HCT116 (cell line): Measurements from ENCODE around the gene BRINP1. TPM values are rescaled to one million over a fixed set of nuclear protein-coding genes. Genes with fewer than 3 reads are reported as not detected.

Source experiments
- ATAC-seq: fragments of 200-7000 bp; cut with Tn5 transposase; 2 replicates; pipeline ENCODE4 v1.9.1; 2020; ENCODE audit warnings: mild to moderate bottlenecking, moderate library complexity
- BruUV-seq: library from RNA; stranded (reverse); fragments of 400-500 nt; replicated peaks from 2 replicates; lab custom pipeline; 2021; lab: Mats Ljungman, UMichigan
- CTCF ChIA-PET: fragments of 300-600 bp; sonication (Branson Sonifier 250); formaldehyde crosslinking; loops from one replicate; lab custom pipeline; 2021; ENCODE audit warnings: antibody characterized with exemption; lab: Charles Lee
- POLR2A ChIA-PET: fragments of 300-600, 350-600 bp; sonication (Branson Sonifier 250); formaldehyde crosslinking; loops from one replicate; lab custom pipeline; 2021; ENCODE audit warnings: antibody characterized with exemption; lab: Charles Lee
- RAD21 ChIA-PET, 2 experiments: fragments of 300-600 bp; sonication (Branson Sonifier 250); formaldehyde crosslinking; loops; one replicate each; lab custom pipeline; 2023; ENCODE audit warnings: low total read pairs in 2 of 2; ENCODE audit not compliant: uncharacterized antibody in 2 of 2, unreplicated experiment in 2 of 2, low non-redundant PET in 1 of 2; lab: Charles Lee
- DNase-seq: peaks from one replicate; pipeline ENCODE4 v3.0.0-alpha.2; 2010; ENCODE audit warnings: low read depth, low spot score
- H2AFZ ChIP-seq: fragments of 200-600 bp; shearing (Covaris generic), sonication (generic); 2 replicates; pipeline ENCODE4 v1.6.1; 2017; ENCODE audit warnings: low read depth, mixed run types, mixed read lengths, antibody characterized with exemption, low read length; ENCODE audit not compliant: poor library complexity, severe bottlenecking
- H3K27ac ChIP-seq: 2 replicates; pipeline ENCODE4 v1.5.1; 2012; ENCODE audit warnings: low read depth, low read length
- H3K27me3 ChIP-seq: fragments of 200-600 bp; sonication (generic); 2 replicates; pipeline ENCODE4 v1.6.1; 2016; ENCODE audit warnings: mixed run types, low read length, mixed read lengths; ENCODE audit not compliant: insufficient read depth
- H3K36me3 ChIP-seq, 2 experiments: fragments of 200-500 bp in 1 of 2; fragments of 200-600 bp in 1 of 2; sonication (Bioruptor generic) in 1 of 2; sonication (generic) in 1 of 2; 2 replicates each; pipeline versions ENCODE4 v1.5.1 to v1.6.1; 2014 to 2016; ENCODE audit warnings: low read length in 2 of 2, inconsistent platforms in 1 of 2, mixed read lengths in 1 of 2, mixed run types in 1 of 2; ENCODE audit not compliant: insufficient read depth in 2 of 2, control insufficient read depth in 1 of 2
- H3K4me1 ChIP-seq, 2 experiments: fragments of 200-600 bp in 1 of 2; sonication (generic) in 1 of 2; 2 replicates each; pipeline versions ENCODE4 v1.5.1 to v1.6.1; 2012 to 2017; ENCODE audit warnings: low read length in 2 of 2, inconsistent platforms in 1 of 2, mild to moderate bottlenecking in 1 of 2, mixed read lengths in 1 of 2, mixed run types in 1 of 2, moderate library complexity in 1 of 2; ENCODE audit not compliant: insufficient read depth in 2 of 2, control insufficient read depth in 1 of 2
- H3K4me2 ChIP-seq: fragments of 200-600 bp; sonication (generic); 2 replicates; pipeline ENCODE4 v1.6.1; 2017; ENCODE audit warnings: mixed run types, low read length, mixed read lengths
- H3K4me3 ChIP-seq, 2 experiments: fragments of 200-600 bp in 1 of 2; sonication (generic) in 1 of 2; replicated peaks in 1 of 2; 2 replicates each; pipeline ENCODE4 v1.5.1; 2011 to 2016; ENCODE audit warnings: low read length in 2 of 2, control low read depth in 1 of 2, low read depth in 1 of 2, mild to moderate bottlenecking in 1 of 2, mixed read lengths in 1 of 2, mixed run types in 1 of 2
- H3K79me2 ChIP-seq: fragments of 200-600 bp; sonication (generic); 2 replicates; pipeline ENCODE4 v1.6.1; 2017; ENCODE audit warnings: mild to moderate bottlenecking, mixed run types, low read length, moderate library complexity, mixed read lengths; ENCODE audit not compliant: insufficient read depth
- H3K9ac ChIP-seq: fragments of 200-600 bp; sonication (generic); 2 replicates; pipeline ENCODE4 v1.6.1; 2016; ENCODE audit warnings: low read length, mixed read lengths
- H3K9me2 ChIP-seq: fragments of 200-600 bp; sonication (generic), shearing (Covaris generic); 2 replicates; pipeline ENCODE4 v1.6.1; 2017; ENCODE audit warnings: mixed run types, mild to moderate bottlenecking, moderate library complexity; ENCODE audit not compliant: insufficient read depth
- H3K9me3 ChIP-seq, 2 experiments: fragments of 200-500 bp in 1 of 2; fragments of 200-600 bp in 1 of 2; sonication (Bioruptor generic) in 1 of 2; sonication (generic) in 1 of 2; 2 replicates each; pipeline ENCODE4 v1.6.1; 2014 to 2017; ENCODE audit warnings: low read length in 2 of 2, mixed read lengths in 2 of 2, inconsistent platforms in 1 of 2, low read depth in 1 of 2, mild to moderate bottlenecking in 1 of 2, mixed run types in 1 of 2, moderate library complexity in 1 of 2; ENCODE audit not compliant: control insufficient read depth in 1 of 2, insufficient read depth in 1 of 2
- H4K20me1 ChIP-seq: fragments of 200-600 bp; sonication (generic), shearing (Covaris generic); 2 replicates; pipeline ENCODE4 v1.6.1; 2017; ENCODE audit warnings: mixed run types, mild to moderate bottlenecking, moderate library complexity; ENCODE audit not compliant: insufficient read depth
- CBX3 ChIP-seq: IDR thresholded peaks from 2 replicates; pipeline ENCODE4 v1.6.1; 2012; ENCODE audit warnings: low read depth
- CEBPB ChIP-seq: IDR thresholded peaks from 2 replicates; pipeline ENCODE4 v1.6.1; 2012; ENCODE audit warnings: low read depth
- EZH2 ChIP-seq: fragments of 200-600 bp; sonication (generic); IDR thresholded peaks from 2 replicates; pipeline ENCODE4 v1.6.1; 2017; ENCODE audit warnings: antibody characterized with exemption, mixed run types
- MAX ChIP-seq: IDR thresholded peaks from 2 replicates; pipeline ENCODE4 v1.6.1; 2012
- POLR2A ChIP-seq: IDR thresholded peaks from 2 replicates; pipeline ENCODE4 v1.7.0; 2011; ENCODE audit warnings: borderline replicate concordance; ENCODE audit not compliant: insufficient read depth, insufficient read length; ENCODE audit errors: extremely low read depth
- RAD21 ChIP-seq: IDR thresholded peaks from 2 replicates; pipeline ENCODE4 v1.6.1; 2012; ENCODE audit warnings: low read depth, mild to moderate bottlenecking
- REST ChIP-seq: IDR thresholded peaks from 2 replicates; pipeline ENCODE4 v1.6.1; 2012; ENCODE audit warnings: low read depth
- ZBTB33 ChIP-seq: IDR thresholded peaks from 2 replicates; pipeline ENCODE4 v1.6.1; 2011; ENCODE audit warnings: mild to moderate bottlenecking, low read length, moderate library complexity; ENCODE audit not compliant: insufficient replicate concordance; ENCODE audit errors: extremely low read depth
- intact Hi-C: fragments of 100-400 bp; cut with micrococcal nuclease; formaldehyde crosslinking; loops from 2 replicates; pipeline ENCODE4 v1.10.0; 2022
- total RNA-seq: library from RNA; stranded (reverse); gene quantifications from one replicate; pipeline ENCODE4 v1.2.1, GENCODE V29; 2021; ENCODE audit not compliant: unreplicated experiment
- TF ChIP-seq, protein P1 (sequence below), 3 experiments: fragments of 200-600 bp in 1 of 3; sonication (generic) in 1 of 3; IDR thresholded peaks in 2 of 3; conservative IDR thresholded peaks in 1 of 3; 2 replicates each; pipeline ENCODE4 v1.5.1; 2012 to 2017; ENCODE audit warnings: low read depth in 2 of 3, low read length in 2 of 3, antibody characterized with exemption in 1 of 3, borderline replicate concordance in 1 of 3, control low read depth in 1 of 3, mild to moderate bottlenecking in 1 of 3, mixed read lengths in 1 of 3, mixed run types in 1 of 3, moderate library complexity in 1 of 3; ENCODE audit not compliant: insufficient read depth in 1 of 3

Gene BRINP1
- total RNA-seq, 1 experiment from 2014 or later: not detected

GRCh38 chr9:119332522-119332921, 36.7 kb downstream of the BRINP1 start:
- Histone ChIP-seq H2AFZ (no peak overlapping the region), H3K9me3 (peaks cover 11% of the 10 kb centered on the region in 2 experiments; a peak in 2 of 4 replicates), H3K27ac (no peak overlapping the region), H3K4me1 (no peaks in the 10 kb centered on the region), H3K4me3 (no peak overlapping the region), H3K9ac (no peak overlapping the region), H3K36me3 (no peaks in the 10 kb centered on the region), H3K9me2 (no peaks in the 10 kb centered on the region), H3K27me3 (no peaks in the 10 kb centered on the region), H3K4me2 (no peak overlapping the region), H4K20me1 (no peaks in the 10 kb centered on the region), H3K79me2 (no peaks in the 10 kb centered on the region)
- ChIA-PET RAD21 (no interaction called here), POLR2A (no interaction called here), CTCF (no interaction called here)
- no peak for ATAC-seq
- no peak for DNase-seq
- no peak for TF ChIP-seq CBX3
- no peak for TF ChIP-seq CEBPB
- no peak for TF ChIP-seq EZH2
- TF ChIP-seq, protein P1, sequence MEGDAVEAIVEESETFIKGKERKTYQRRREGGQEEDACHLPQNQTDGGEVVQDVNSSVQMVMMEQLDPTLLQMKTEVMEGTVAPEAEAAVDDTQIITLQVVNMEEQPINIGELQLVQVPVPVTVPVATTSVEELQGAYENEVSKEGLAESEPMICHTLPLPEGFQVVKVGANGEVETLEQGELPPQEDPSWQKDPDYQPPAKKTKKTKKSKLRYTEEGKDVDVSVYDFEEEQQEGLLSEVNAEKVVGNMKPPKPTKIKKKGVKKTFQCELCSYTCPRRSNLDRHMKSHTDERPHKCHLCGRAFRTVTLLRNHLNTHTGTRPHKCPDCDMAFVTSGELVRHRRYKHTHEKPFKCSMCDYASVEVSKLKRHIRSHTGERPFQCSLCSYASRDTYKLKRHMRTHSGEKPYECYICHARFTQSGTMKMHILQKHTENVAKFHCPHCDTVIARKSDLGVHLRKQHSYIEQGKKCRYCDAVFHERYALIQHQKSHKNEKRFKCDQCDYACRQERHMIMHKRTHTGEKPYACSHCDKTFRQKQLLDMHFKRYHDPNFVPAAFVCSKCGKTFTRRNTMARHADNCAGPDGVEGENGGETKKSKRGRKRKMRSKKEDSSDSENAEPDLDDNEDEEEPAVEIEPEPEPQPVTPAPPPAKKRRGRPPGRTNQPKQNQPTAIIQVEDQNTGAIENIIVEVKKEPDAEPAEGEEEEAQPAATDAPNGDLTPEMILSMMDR (IDR thresholded peaks at IDR 0.05 in 2 of 3, conservative IDR thresholded peaks at IDR 0.05 in 1 of 3; ENCODE audit: borderline replicate concordance in 1 of 3, insufficient read depth in 1 of 3, low read depth in 2 of 3, low read length in 2 of 3): no peak
- TF ChIP-seq REST: no peak
- no peak for TF ChIP-seq POLR2A
- TF ChIP-seq MAX: no peak
- no peak for TF ChIP-seq RAD21
- TF ChIP-seq ZBTB33: no peak
- intact Hi-C loops: no loop called here
- BruUV-seq: no TSS peak
